Endothelial cell of umbilical vein (primary cell): Measurements from ENCODE around the gene STAU1. TPM values are rescaled to one million over a fixed set of nuclear protein-coding genes. Genes with fewer than 3 reads are reported as not detected.

Experiments
- BruUV-seq: library from RNA; stranded (reverse); fragments of 400-500 nt; replicated peaks from 2 replicates; lab custom pipeline; 2021; lab: Mats Ljungman, UMichigan
- CTCF ChIA-PET: fragments of 300-600, 350-600 bp; sonication (Branson Sonifier 250); formaldehyde crosslinking; loops from one replicate; lab custom pipeline; 2021; ENCODE audit warnings: antibody characterized with exemption, inconsistent platforms; lab: Charles Lee
- POLR2A ChIA-PET: fragments of 300-600, 350-600 bp; sonication (Branson Sonifier 250); formaldehyde crosslinking; loops from one replicate; lab custom pipeline; 2021; ENCODE audit warnings: antibody characterized with exemption, inconsistent platforms; lab: Charles Lee
- DNase-seq: peaks from one replicate; pipeline ENCODE4 v3.0.0-alpha.2; 2011; ENCODE audit warnings: low read depth, low spot score
- FAIRE-seq: peaks from 2 replicates; lab custom pipeline; 2011; peaks lifted over from hg19 to GRCh38; lab: Jason Lieb, UNC
- H2AFZ ChIP-seq: 2 replicates; pipeline ENCODE4 v1.6.0; 2012; ENCODE audit warnings: low read depth, low read length, control low read depth, inconsistent platforms
- H3K27ac ChIP-seq: 2 replicates; pipeline ENCODE4 v1.5.1; 2011; ENCODE audit warnings: low read depth, mild to moderate bottlenecking, control low read depth, low read length, moderate library complexity; ENCODE audit not compliant: insufficient read depth
- H3K27me3 ChIP-seq, 2 experiments: 2 replicates each; pipeline versions ENCODE4 v1.6.0 to v1.6.1; 2011; ENCODE audit warnings: low read length in 2 of 2, mixed read lengths in 1 of 2; ENCODE audit not compliant: control insufficient read depth in 2 of 2, insufficient read depth in 2 of 2
- H3K36me3 ChIP-seq, 2 experiments: 2 replicates in 1 of 2; 3 replicates in 1 of 2; pipeline ENCODE4 v1.5.1; 2011; ENCODE audit warnings: low read length in 2 of 2, mild to moderate bottlenecking in 1 of 2, moderate library complexity in 1 of 2; ENCODE audit not compliant: control insufficient read depth in 2 of 2, insufficient read depth in 2 of 2; ENCODE audit errors: extremely low read depth in 1 of 2
- H3K4me1 ChIP-seq: 3 replicates; pipeline ENCODE4 v1.5.1; 2011; ENCODE audit warnings: mild to moderate bottlenecking, low read length; ENCODE audit not compliant: control insufficient read depth, insufficient read depth; ENCODE audit errors: extremely low read depth
- H3K4me2 ChIP-seq: 2 replicates; pipeline ENCODE4 v1.6.1; 2011; ENCODE audit warnings: low read length, control low read depth, mixed read lengths; ENCODE audit not compliant: insufficient read depth
- H3K4me3 ChIP-seq, 3 experiments: fragments of 200-600 bp in 1 of 3; sonication (generic), shearing (Covaris generic) in 1 of 3; replicated peaks in 1 of 3; 2 replicates each; pipeline ENCODE4 v1.5.1; 2011 to 2016; ENCODE audit warnings: control low read depth in 3 of 3, low read length in 3 of 3, mild to moderate bottlenecking in 2 of 3, inconsistent platforms in 1 of 3, low read depth in 1 of 3, moderate library complexity in 1 of 3; ENCODE audit not compliant: insufficient read depth in 1 of 3
- H3K79me2 ChIP-seq: 2 replicates; pipeline ENCODE4 v1.6.0; 2012; ENCODE audit warnings: low read length, inconsistent platforms; ENCODE audit not compliant: control insufficient read depth, insufficient read depth
- H3K9ac ChIP-seq: replicated peaks from 2 replicates; pipeline ENCODE3; 2011; ENCODE audit warnings: low read length, control low read depth; ENCODE audit not compliant: insufficient read depth; ENCODE audit errors: extremely low read depth
- H3K9me1 ChIP-seq: replicated peaks from 3 replicates; pipeline ENCODE4 v1.6.0; 2011; ENCODE audit warnings: mild to moderate bottlenecking, low read length; ENCODE audit not compliant: control insufficient read depth, insufficient read depth; ENCODE audit errors: extremely low read depth
- H3K9me3 ChIP-seq: replicated peaks from 2 replicates; pipeline ENCODE4 v1.5.1; 2012; ENCODE audit warnings: low read length, inconsistent platforms; ENCODE audit not compliant: control insufficient read depth, insufficient read depth
- H4K20me1 ChIP-seq: replicated peaks from 2 replicates; pipeline ENCODE3; 2011; ENCODE audit warnings: mild to moderate bottlenecking, low read length; ENCODE audit not compliant: control insufficient read depth, insufficient read depth; ENCODE audit errors: extremely low read depth
- CTCF ChIP-seq, 2 donors: IDR thresholded peaks; 1 replicate in 1 of 2; 2 replicates in 1 of 2; pipeline ENCODE4 v1.5.1; 2011; ENCODE audit warnings: low read length in 2 of 2, mild to moderate bottlenecking in 2 of 2, moderate library complexity in 2 of 2, control low read depth in 1 of 2, inconsistent platforms in 1 of 2, low read depth in 1 of 2; ENCODE audit not compliant: insufficient read depth in 1 of 2; ENCODE audit errors: extremely low read depth in 1 of 2
- EZH2 ChIP-seq: IDR thresholded peaks from 2 replicates; pipeline ENCODE4 v1.6.1; 2012; ENCODE audit warnings: borderline replicate concordance, low read depth, mild to moderate bottlenecking, moderate library complexity, low read length, inconsistent platforms; ENCODE audit not compliant: severe bottlenecking
- FOS ChIP-seq: IDR thresholded peaks from 2 replicates; pipeline ENCODE4 v1.6.1; 2011; ENCODE audit warnings: mild to moderate bottlenecking, low read length, moderate library complexity, borderline replicate concordance; ENCODE audit not compliant: insufficient read depth
- GATA2 ChIP-seq: IDR thresholded peaks from 2 replicates; pipeline ENCODE4 v1.7.0; 2011; ENCODE audit warnings: low read depth, mild to moderate bottlenecking, moderate library complexity, mixed read lengths, low read length; ENCODE audit not compliant: insufficient read length, insufficient read depth
- JUN ChIP-seq: IDR thresholded peaks from 2 replicates; pipeline ENCODE4 v1.6.1; 2011; ENCODE audit warnings: borderline replicate concordance, low read depth; ENCODE audit not compliant: insufficient read length, insufficient read depth
- MAX ChIP-seq: IDR thresholded peaks from 2 replicates; pipeline ENCODE4 v1.6.1; 2011; ENCODE audit not compliant: insufficient read depth, insufficient read length
- MYC ChIP-seq: IDR thresholded peaks from one replicate; pipeline ENCODE4 v1.6.1; 2011; ENCODE audit warnings: mild to moderate bottlenecking, low read depth, low read length
- POLR2A ChIP-seq: IDR thresholded peaks from 2 replicates; pipeline ENCODE4 v1.6.1; 2012; ENCODE audit warnings: low read depth, mild to moderate bottlenecking, control low read depth, low read length
- POLR2AphosphoS5 ChIP-seq: IDR thresholded peaks from 2 replicates; pipeline ENCODE4 v1.6.1; 2012; ENCODE audit warnings: low read depth, mild to moderate bottlenecking, control low read depth, low read length, moderate library complexity; ENCODE audit not compliant: insufficient read depth
- dilution Hi-C: fragments of 300-500 bp; cut with MboI; formaldehyde crosslinking; loops from one replicate; pipeline ENCODE4 v1.15.0; 2019; ENCODE audit warnings: low sequenced_read_pairs; ENCODE audit not compliant: extremely low pct_ligation_motif_present
- intact Hi-C: fragments of 100-400 bp; cut with micrococcal nuclease; formaldehyde crosslinking; loops from one replicate; pipeline ENCODE4 v1.10.0; 2022
- polyA plus RNA-seq, 4 experiments: library from polyadenylated mRNA; depleted of rRNA in 3 of 4; stranded (reverse) in 3 of 4; unstranded in 1 of 4; fragments of >200 nt; gene quantifications; 2 replicates each; pipeline versions ENCODE4 v1.2.1 to v1.2.3, GENCODE V29; 2011 to 2012; ENCODE audit warnings: missing spikeins in 1 of 4
- total RNA-seq: library from RNA; stranded (reverse); gene quantifications from 2 replicates; pipeline ENCODE4 v1.2.3, GENCODE V29; 2021

STAU1 gene
- total and polyA plus RNA-seq, 2 donors (not counting 3 experiments of a cell fraction or from before 2014, with no cell fraction given) = 53.1 to 98.1 TPM

GRCh38 chr20:49151436-49151835, 36.7 kb downstream of the STAU1 start:
- H3K4me2 ChIP-seq = no peak overlapping the region
- H3K36me3 ChIP-seq = peaks cover 13% of the 10 kb centered on the region in 2 experiments
- H4K20me1 ChIP-seq = peaks cover 2% of the 10 kb centered on the region
- H3K9me3 ChIP-seq = no peaks in the 10 kb centered on the region
- POLR2A ChIA-PET = no interaction called here
- no peak overlapping the region for H3K9ac ChIP-seq
- no peak overlapping the region for H3K27ac ChIP-seq
- intact Hi-C loops (loop anchor here (1.0 kb wide), 1 partner anchor 32 kb away; no protein-coding TSS in a partner anchor), dilution Hi-C loops (no loop called here)
- DNase-seq = no peak
- peaks cover 32% of the 10 kb centered on the region for H3K79me2 ChIP-seq
- BruUV-seq = no TSS peak
- CTCF ChIA-PET = interaction anchor here (1.4 to 1.5 kb wide), 3 partner anchors 15 to 66 kb away, joined by 3 to 9 read pairs (median 3); no protein-coding TSS in a partner anchor
- H3K4me3 ChIP-seq = no peak overlapping the region
- H3K9me1 ChIP-seq = no peaks in the 10 kb centered on the region
- TF ChIP-seq GATA2 (no peak), MYC (no peak), JUN (no peak), FOS (no peak), MAX (no peak), POLR2A (no peak), EZH2 (no peak), CTCF (IDR thresholded peaks at IDR 0.05; ENCODE audit: extremely low read depth in 1 of 2, insufficient read depth in 1 of 2, low read depth in 1 of 2, low read length in 2 of 2) (no peak), POLR2AphosphoS5 (no peak)
- FAIRE-seq = no peak
- H2AFZ ChIP-seq = no peak overlapping the region
- no peaks in the 10 kb centered on the region for H3K4me1 ChIP-seq
- no peaks in the 10 kb centered on the region for H3K27me3 ChIP-seq
